ENCODE results near the gene SMC6. TPM values are rescaled to one million over a fixed set of nuclear protein-coding genes. Genes with fewer than 3 reads are reported as not detected.

SMC6 gene
- total RNA-seq, 1 experiment from 2014 or later, result 40.3 TPM

- Histone ChIP-seq H3K18ac (ENCODE audit: insufficient read length, low read depth, low read length) (no peak overlapping the region), H3K79me2 (ENCODE audit: insufficient read depth, low read length) (no peaks in the 10 kb centered on the region), H3K9me3 (ENCODE audit: control insufficient read depth, low read depth, low read length) (peaks cover 8% of the 10 kb centered on the region), H3K27me3 (ENCODE audit: insufficient read depth, low read length) (no peaks in the 10 kb centered on the region), H2AK5ac (ENCODE audit: insufficient read length, low read length) (no peak overlapping the region), H3T11ph (ENCODE audit: low read length) (no peak overlapping the region), H2BK15ac (ENCODE audit: low read depth, low read length) (no peak overlapping the region), H3K27ac (ENCODE audit: insufficient read length, low read depth, low read length) (no peak overlapping the region), H3K4me1 (ENCODE audit: insufficient read depth, low read length) (no peaks in the 10 kb centered on the region; the same call in 1 of the 2 replicates), H3K9ac (ENCODE audit: extremely low read depth, insufficient read length, low read length) (no peak overlapping the region), H2BK120ac (ENCODE audit: low read depth, low read length, poor library complexity, severe bottlenecking) (no peak overlapping the region), H3K79me1 (ENCODE audit: insufficient read depth, low read depth, low read length, poor library complexity, severe bottlenecking) (no peaks in the 10 kb centered on the region), H3K4me2 (ENCODE audit: insufficient read depth, insufficient read length, low read length) (no peak overlapping the region), H2BK12ac (ENCODE audit: insufficient read length, low read depth, low read length) (no peak overlapping the region), H4K5ac (ENCODE audit: insufficient read length, low read depth, low read length) (no peak overlapping the region), H3K23me2 (ENCODE audit: insufficient read length, low read depth, low read length, poor library complexity, severe bottlenecking) (no peaks in the 10 kb centered on the region), H3K14ac (ENCODE audit: insufficient read depth, low read length) (no peak overlapping the region), H2BK5ac (ENCODE audit: insufficient read length, low read length) (no peak overlapping the region), H3K4ac (ENCODE audit: low read depth, low read length) (no peak overlapping the region), H4K8ac (replicated peaks; ENCODE audit: insufficient read length, low read depth, low read length) (no peak overlapping the region), H4K91ac (ENCODE audit: insufficient read length, low read depth, low read length) (no peak overlapping the region), H3K23ac (ENCODE audit: insufficient read length, low read depth, low read length) (no peak overlapping the region), H2AFZ (ENCODE audit: low read length) (no peak overlapping the region), H4K20me1 (ENCODE audit: control insufficient read depth, insufficient read depth, insufficient read length) (no peaks in the 10 kb centered on the region), H3K56ac (ENCODE audit: insufficient read length, low read depth, low read length) (no peak overlapping the region), H2BK20ac (ENCODE audit: low read depth, low read length, poor library complexity, severe bottlenecking) (no peak overlapping the region)
- Mint-ChIP-seq H3K9me3 (peaks cover 13 to 14% of the 10 kb centered on the region in 2 experiments; a peak in 4 of 5 replicates), H3K4me1 (peaks cover 11 to 12% of the 10 kb centered on the region in 2 experiments), H3K27ac (peak overlapping the region in 2 of 3 experiments; percentile 12 to 59; a peak in 2 of 7 replicates), H3K27me3 (ENCODE audit: low read depth) (no peaks in the 10 kb centered on the region), H3K4me3 (no peak overlapping the region), H3K36me3 (ENCODE audit: insufficient read depth in 1 of 3, low read depth in 3 of 3) (peaks cover 26 to 42% (median 34%) of the 10 kb centered on the region in 3 experiments)
- no CpG with 5 or more reads among the region's 2 CpGs for WGBS (ENCODE audit: extremely low coverage, insufficient read length, low lambda C conversion rate)
- TF ChIP-seq CTCF (conservative IDR thresholded peaks at IDR 0.05), result no peak
- DNase-seq, result no peak
Measured at GRCh38 chr2:17628349-17629261, 125.0 kb downstream of the SMC6 start.
